GM12891 (cell line): Measurements from ENCODE around the gene SIK3.

ENCODE experiments used
- PAX5 ChIP-seq: IDR thresholded peaks from 2 replicates; pipeline ENCODE4 v1.6.1; 2011; ENCODE audit warnings: low read length, moderate library complexity, mild to moderate bottlenecking; ENCODE audit not compliant: insufficient read depth, severe bottlenecking
- POLR2A ChIP-seq: IDR thresholded peaks from 2 replicates; pipeline ENCODE4 v1.6.1; 2011; ENCODE audit warnings: low read depth, low read length, control low read depth
- POLR2AphosphoS5 ChIP-seq: IDR thresholded peaks from 2 replicates; pipeline ENCODE4 v1.6.1; 2011; ENCODE audit warnings: low read depth, low read length, control low read depth
- POU2F2 ChIP-seq: IDR thresholded peaks from 2 replicates; pipeline ENCODE4 v1.6.1; 2011; ENCODE audit warnings: low read depth, mild to moderate bottlenecking, control low read depth, low read length, moderate library complexity
- SPI1 ChIP-seq: IDR thresholded peaks from 2 replicates; pipeline ENCODE4 v1.6.1; 2011; ENCODE audit warnings: low read depth, low read length, control low read depth
- TAF1 ChIP-seq: IDR thresholded peaks from 2 replicates; pipeline ENCODE4 v1.6.1; 2011; ENCODE audit warnings: low read depth, low read length, control low read depth

DNA sequence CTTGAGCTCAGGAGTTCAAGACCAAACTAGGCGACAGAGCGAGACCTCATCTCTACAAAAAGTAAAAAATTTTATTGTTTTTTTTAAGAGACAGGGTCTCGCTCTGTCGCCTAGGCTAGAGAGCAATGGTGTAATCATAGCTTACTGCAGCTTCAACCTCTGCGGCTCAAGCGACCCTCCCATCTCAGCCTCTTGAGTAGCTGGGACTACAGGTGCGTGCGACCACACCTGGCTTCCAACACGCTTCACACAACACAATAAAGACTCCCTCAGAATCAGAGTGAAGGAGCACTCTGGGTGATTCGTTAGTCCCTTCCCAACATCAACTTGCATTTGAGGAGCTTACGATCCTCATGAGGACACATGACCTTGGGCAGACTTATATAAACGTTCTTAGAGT is 181.3 kb downstream of the SIK3 start:
- TF ChIP-seq POLR2AphosphoS5, result no peak
- TF ChIP-seq TAF1, result no peak
- TF ChIP-seq POU2F2, result no peak
- no peak for TF ChIP-seq POLR2A
- no peak for TF ChIP-seq SPI1
- TF ChIP-seq PAX5, result no peak
